Urinary bladder (tissue), 4 donors: Measurements from ENCODE around the gene MLLT11. TPM values are rescaled to one million over a fixed set of nuclear protein-coding genes. Genes with fewer than 3 reads are reported as not detected.

Experiments
- DNase-seq: peaks from one replicate; pipeline ENCODE4 v3.0.0-alpha.2; 2015; ENCODE audit errors: extremely low spot score
- H3K27ac ChIP-seq: one replicate; pipeline ENCODE4 v1.5.1; 2013; ENCODE audit warnings: low read depth, mild to moderate bottlenecking, moderate library complexity
- H3K36me3 ChIP-seq: one replicate; pipeline ENCODE4 v1.6.1; 2013; ENCODE audit warnings: mild to moderate bottlenecking, moderate library complexity; ENCODE audit not compliant: insufficient read depth
- H3K4me1 ChIP-seq: one replicate; pipeline ENCODE4 v1.6.1; 2013; ENCODE audit warnings: mild to moderate bottlenecking, moderate library complexity; ENCODE audit not compliant: insufficient read depth
- H3K4me3 ChIP-seq: one replicate; pipeline ENCODE4 v1.5.1; 2013; ENCODE audit warnings: low read depth, low read length
- WGBS: extraction: QIAGEN DNeasy Blood & Tissue Kit; methylation state at CpG from one replicate; pipeline ENCODE4 v1.1.7; 2013; 5-methylcytosine and 5-hydroxymethylcytosine counted together
- polyA plus RNA-seq: library from polyadenylated mRNA; stranded (reverse); fragments of 200-250 nt; gene quantifications from one replicate; pipeline ENCODE4 v1.2.3, GENCODE V29; 2013
- total RNA-seq: library from RNA; depleted of rRNA; stranded (reverse); fragments of >200 nt; gene quantifications from one replicate; pipeline ENCODE4 v1.2.3, GENCODE V29; 2014
- donor health status: healthy with polysubstance abuse.
- donor health status: healthy.

The MLLT11 gene
- total and polyA plus RNA-seq, 2 donors = 4.8 to 4.9 TPM

GRCh38 chr1:151047925-151048644 lies 12.1 kb upstream of the MLLT11 start:
- Histone ChIP-seq H3K27ac (peak overlapping the region; percentile 88), H3K4me3 (peak overlapping the region; percentile 73), H3K36me3 (peaks cover 5% of the 10 kb centered on the region), H3K4me1 (no peaks in the 10 kb centered on the region)
- under 1% methylated on average over 48 of the region's 48 CpGs for WGBS
- no peak for DNase-seq

GRCh38 chr1:151048645-151049032 lies 11.6 kb upstream of the MLLT11 start:
- no peak for DNase-seq
- no peaks in the 10 kb centered on the region for H3K4me1 ChIP-seq
- H3K27ac ChIP-seq = peak overlapping the region; percentile 48
- WGBS = 9% methylated on average over 3 of the region's 3 CpGs
- peaks cover 5% of the 10 kb centered on the region for H3K36me3 ChIP-seq
- H3K4me3 ChIP-seq = peak overlapping the region; percentile 73

DNA sequence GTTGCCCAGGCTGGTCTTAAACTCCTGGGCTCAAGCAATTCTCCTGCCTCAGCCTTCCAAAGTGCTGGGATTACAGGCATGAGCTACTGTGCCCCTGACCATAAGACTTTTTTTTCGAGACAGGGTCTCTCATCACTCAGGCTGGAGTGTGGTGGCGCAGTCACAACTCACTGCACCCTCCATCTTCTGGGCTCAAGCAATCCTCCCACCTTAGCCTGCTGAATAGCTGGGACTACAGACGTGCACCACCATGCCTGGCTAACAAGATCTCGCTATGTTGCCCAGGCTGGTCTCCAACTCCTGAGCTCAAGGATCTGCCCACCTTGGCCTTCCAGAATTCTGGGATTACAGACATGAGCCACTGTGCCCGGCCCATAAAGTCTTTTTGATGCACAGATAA lies 10.7 kb upstream of the MLLT11 start:
- Histone ChIP-seq H3K4me3 (no peak overlapping the region), H3K4me1 (no peaks in the 10 kb centered on the region), H3K27ac (no peak overlapping the region), H3K36me3 (peaks cover 7% of the 10 kb centered on the region)
- DNase-seq = no peak
- WGBS = 87% methylated on average over 5 of the region's 5 CpGs

DNA sequence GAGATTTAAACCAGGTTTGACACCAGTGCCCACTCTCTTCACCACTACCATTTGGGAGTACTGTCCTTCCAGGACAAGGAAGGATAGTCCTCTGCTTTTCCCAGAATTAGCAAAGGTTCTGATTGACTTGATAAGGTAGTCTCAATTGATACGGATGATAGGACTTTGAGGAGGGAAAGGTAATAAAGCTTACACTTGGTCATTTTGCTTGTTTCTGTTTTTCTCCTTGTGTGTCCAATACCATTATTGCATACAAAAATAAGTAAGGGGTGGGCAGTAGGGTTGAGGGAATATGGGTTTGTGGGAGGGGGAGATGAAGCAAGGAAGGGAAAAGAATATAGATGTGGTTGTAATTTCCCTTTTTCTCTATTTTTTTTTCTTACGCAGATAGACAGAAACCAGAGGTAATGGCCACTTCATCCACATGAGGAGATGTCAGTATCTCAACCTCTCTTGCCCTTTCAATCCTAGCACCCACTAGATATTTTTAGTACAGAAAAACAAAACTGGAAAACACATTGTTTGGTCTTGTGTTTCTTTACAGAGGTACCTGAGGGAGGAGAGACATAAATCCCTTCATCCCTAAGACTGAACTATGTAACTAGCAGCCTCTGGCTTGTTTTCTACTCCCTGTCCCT lies 10.0 kb upstream of the MLLT11 start:
- no peak for DNase-seq
- Histone ChIP-seq H3K27ac (no peak overlapping the region), H3K36me3 (peaks cover 11% of the 10 kb centered on the region), H3K4me3 (no peak overlapping the region), H3K4me1 (no peaks in the 10 kb centered on the region)
- 81% methylated on average over 2 of the region's 2 CpGs for WGBS

- Histone ChIP-seq H3K4me1 (no peaks in the 10 kb centered on the region), H3K4me3 (no peak overlapping the region), H3K27ac (no peak overlapping the region), H3K36me3 (peaks cover 11% of the 10 kb centered on the region)
- DNase-seq = no peak
- WGBS = 66% methylated on average over 2 of the region's 2 CpGs
Measured at GRCh38 chr1:151051356-151052009, 8.7 kb upstream of the MLLT11 start.

GRCh38 chr1:151054971-151055547 lies 5.1 kb upstream of the MLLT11 start:
- peaks cover 11% of the 10 kb centered on the region for H3K36me3 ChIP-seq
- H3K27ac ChIP-seq = no peak overlapping the region
- WGBS = 88% methylated on average over 4 of the region's 4 CpGs
- DNase-seq = no peak
- H3K4me3 ChIP-seq = no peak overlapping the region
- no peaks in the 10 kb centered on the region for H3K4me1 ChIP-seq

GRCh38 chr1:151055581-151055980 lies 4.6 kb upstream of the MLLT11 start:
- Histone ChIP-seq H3K27ac (no peak overlapping the region), H3K36me3 (peaks cover 11% of the 10 kb centered on the region), H3K4me3 (no peak overlapping the region), H3K4me1 (no peaks in the 10 kb centered on the region)
- 42% methylated on average over 2 of the region's 2 CpGs for WGBS
- no peak for DNase-seq

- no peak overlapping the region for H3K4me3 ChIP-seq
- peaks cover 11% of the 10 kb centered on the region for H3K36me3 ChIP-seq
- H3K27ac ChIP-seq = peak overlapping the region; percentile 57
- DNase-seq = no peak
- H3K4me1 ChIP-seq = no peaks in the 10 kb centered on the region
- 75% methylated on average over 2 of the region's 2 CpGs for WGBS
Measured at GRCh38 chr1:151056149-151056548, 4.0 kb upstream of the MLLT11 start.

DNA sequence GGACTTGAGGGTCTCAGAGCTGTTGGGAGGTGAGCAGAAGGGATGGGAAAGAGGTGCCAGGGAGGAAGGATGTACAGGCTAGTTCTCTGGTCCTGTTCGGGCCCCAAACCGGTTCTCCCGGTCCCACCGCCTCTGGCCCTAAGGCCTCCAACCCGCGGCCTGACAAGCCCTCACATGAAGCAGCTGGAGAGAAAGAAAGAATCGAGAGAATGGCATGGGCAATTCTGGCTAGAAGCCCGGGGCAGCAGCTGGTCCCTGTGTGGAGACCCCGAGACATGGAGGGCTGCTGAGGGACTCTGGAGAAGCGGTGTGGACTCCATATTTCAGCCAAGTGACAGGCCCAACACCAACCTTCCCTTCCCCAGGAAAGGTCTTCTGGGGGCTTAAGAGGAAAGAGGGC lies 1.5 kb upstream of the MLLT11 start:
- peak overlapping the region; percentile 93 for H3K27ac ChIP-seq
- H3K4me3 ChIP-seq = peak overlapping the region; percentile 75
- WGBS = 2% methylated on average over 10 of the region's 10 CpGs
- H3K36me3 ChIP-seq = peaks cover 6% of the 10 kb centered on the region
- no peaks in the 10 kb centered on the region for H3K4me1 ChIP-seq
- no peak for DNase-seq

GRCh38 chr1:151059109-151060006 lies 839 bp upstream of the MLLT11 start, which contains the start of gene CDC42SE1:
Gene CDC42SE1, minus strand, starts transcription at chr1:151059622. Its CDS starts 3,892 bp downstream, at chr1:151055730.
- no peaks in the 10 kb centered on the region for H3K4me1 ChIP-seq
- peaks cover 4% of the 10 kb centered on the region for H3K36me3 ChIP-seq
- no peak for DNase-seq
- peak within 1 kb of the TSS; percentile 93 for H3K27ac ChIP-seq
- peak within 1 kb of the TSS; percentile 75 for H3K4me3 ChIP-seq
- under 1% methylated on average over 58 of the region's 58 CpGs for WGBS

- Histone ChIP-seq H3K4me1 (no peaks in the 10 kb centered on the region), H3K27ac (no peak overlapping the region), H3K36me3 (no peaks in the 10 kb centered on the region), H3K4me3 (peak overlapping the region; percentile 75)
- 38% methylated on average over 4 of the region's 4 CpGs for WGBS
- no peak for DNase-seq
Measured at GRCh38 chr1:151060657-151061421, 642 bp downstream of the MLLT11 start.

DNA sequence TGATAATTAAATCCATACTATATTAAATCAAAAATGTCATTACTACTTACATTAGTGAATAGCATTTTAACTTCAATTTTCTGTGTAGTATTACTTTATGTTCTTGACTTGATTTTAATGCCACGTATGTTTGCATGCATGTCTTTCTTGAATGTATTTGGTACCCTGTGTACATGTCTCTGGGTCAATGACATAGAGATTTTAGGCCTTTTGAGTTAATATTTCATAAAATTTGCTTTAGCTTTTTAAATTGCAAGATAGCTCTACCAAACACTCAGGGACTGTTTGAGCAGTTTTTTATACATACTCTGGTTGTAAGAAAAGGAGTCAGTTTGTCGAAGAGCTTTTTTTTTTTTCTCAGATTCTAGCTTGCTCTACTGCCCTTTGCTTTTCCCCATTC lies 1.5 kb downstream of the MLLT11 start:
- DNase-seq = no peak
- no peak overlapping the region for H3K4me3 ChIP-seq
- no peaks in the 10 kb centered on the region for H3K36me3 ChIP-seq
- WGBS = 67% methylated on average over 2 of the region's 2 CpGs
- H3K27ac ChIP-seq = no peak overlapping the region
- no peaks in the 10 kb centered on the region for H3K4me1 ChIP-seq
